Heart left ventricle (tissue), 13 donors: ENCODE results near the gene ZNF277.

ENCODE experiments used
- POLR2A ChIP-seq, 2 donors: fragments of 450-650 bp; IDR thresholded peaks; one replicate each; pipeline ENCODE4 v1.6.1; 2017; ENCODE audit warnings: antibody characterized with exemption in 2 of 2, mild to moderate bottlenecking in 2 of 2, moderate library complexity in 2 of 2
- TF ChIP-seq, protein P1 (sequence below), 12 donors: fragments of 200-600 bp; sonication (generic) in 4 of 12; IDR thresholded peaks; one replicate each; pipeline versions ENCODE4 v1.5.0 to v1.8.0; 2018 to 2022; ENCODE audit warnings: antibody characterized with exemption in 12 of 12, mild to moderate bottlenecking in 5 of 12
- donor health status: ischemic (EF 13 %, LVEDD 7.1; RV severe dilation, severe dysfunction).
- donor health status: DM: no; HTN: yes; CAD: no.
- donor health status: DM: no; HTN: no; CAD: no.
- donor health status: ischemic (EF 25% LVEDD 6.9; RV normal size, moderate dysfunction).
- donor health status: ischemic (EF 25% LVEDD 5.7; RV mildly dilated, moderate dysfunction).
- donor health status: ischemic (EF 35%, LVEDD 5.7; RV mildly dilated, moderate dysfunction).
- donor health status: nonischemic (EF 11% LVEDD 7.7; RV severe dilation, severe dysfunction).
- donor health status: DM: yes; HTN: yes; CAD: no.
- donor health status: PGD.
- donor health status: ischemic (EF 29% LVEDD 5.4; RV normal size, mild dysfunction).
- donor health status: nonischemic (EF 23%, LVEDD 6.1; RV moderate dilation, normal function).

DNA sequence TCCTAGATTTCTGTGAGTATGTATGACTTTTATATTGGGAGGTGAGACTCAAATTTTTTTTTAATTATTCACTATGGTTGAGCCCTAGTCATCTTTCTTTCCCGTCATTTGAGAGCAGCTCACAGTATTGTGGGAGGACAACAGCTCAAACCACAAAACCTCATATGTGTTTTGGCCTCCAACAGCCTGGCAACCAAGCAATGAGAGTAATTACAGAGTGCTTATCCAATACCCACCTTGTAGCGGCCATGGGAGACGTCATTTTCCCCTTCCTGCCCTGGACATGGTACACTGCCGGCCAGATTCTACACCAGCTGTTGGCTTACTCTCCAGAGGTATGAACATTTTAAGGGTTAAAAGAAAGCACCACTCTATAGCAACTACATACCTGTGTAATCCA is 49.4 kb upstream of the ZNF277 start:
- TF ChIP-seq, protein P1, sequence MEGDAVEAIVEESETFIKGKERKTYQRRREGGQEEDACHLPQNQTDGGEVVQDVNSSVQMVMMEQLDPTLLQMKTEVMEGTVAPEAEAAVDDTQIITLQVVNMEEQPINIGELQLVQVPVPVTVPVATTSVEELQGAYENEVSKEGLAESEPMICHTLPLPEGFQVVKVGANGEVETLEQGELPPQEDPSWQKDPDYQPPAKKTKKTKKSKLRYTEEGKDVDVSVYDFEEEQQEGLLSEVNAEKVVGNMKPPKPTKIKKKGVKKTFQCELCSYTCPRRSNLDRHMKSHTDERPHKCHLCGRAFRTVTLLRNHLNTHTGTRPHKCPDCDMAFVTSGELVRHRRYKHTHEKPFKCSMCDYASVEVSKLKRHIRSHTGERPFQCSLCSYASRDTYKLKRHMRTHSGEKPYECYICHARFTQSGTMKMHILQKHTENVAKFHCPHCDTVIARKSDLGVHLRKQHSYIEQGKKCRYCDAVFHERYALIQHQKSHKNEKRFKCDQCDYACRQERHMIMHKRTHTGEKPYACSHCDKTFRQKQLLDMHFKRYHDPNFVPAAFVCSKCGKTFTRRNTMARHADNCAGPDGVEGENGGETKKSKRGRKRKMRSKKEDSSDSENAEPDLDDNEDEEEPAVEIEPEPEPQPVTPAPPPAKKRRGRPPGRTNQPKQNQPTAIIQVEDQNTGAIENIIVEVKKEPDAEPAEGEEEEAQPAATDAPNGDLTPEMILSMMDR (IDR thresholded peaks at IDR 0.05), result no peak
- TF ChIP-seq POLR2A (IDR thresholded peaks at IDR 0.05), result no peak
